Epithelial cell of esophagus (primary cell): ENCODE data around the gene ELAVL1.
"Not testable (repeated sequence)": the region's sequence is repeated elsewhere in the genome, so short reads cannot be mapped to it uniquely, and the experiment has no call there.

Source experiments
- DNase-seq: peaks from one replicate; pipeline ENCODE4 v3.0.0; 2010; ENCODE audit warnings: low read depth
- H3K4me3 ChIP-seq: 2 replicates; pipeline ENCODE4 v1.5.1; 2011; ENCODE audit warnings: mild to moderate bottlenecking, low read length, control low read depth
- TF ChIP-seq, protein P1 (sequence below): IDR thresholded peaks from 2 replicates; pipeline ENCODE4 v1.5.1; 2011; ENCODE audit warnings: low read depth, mild to moderate bottlenecking, low read length, control low read depth, inconsistent platforms; ENCODE audit not compliant: insufficient read depth; ENCODE audit errors: missing control alignments

The ELAVL1 gene

GRCh38 chr19:7931221-7932061 is 74.0 kb downstream of the ELAVL1 start:
- TF ChIP-seq, protein P1, sequence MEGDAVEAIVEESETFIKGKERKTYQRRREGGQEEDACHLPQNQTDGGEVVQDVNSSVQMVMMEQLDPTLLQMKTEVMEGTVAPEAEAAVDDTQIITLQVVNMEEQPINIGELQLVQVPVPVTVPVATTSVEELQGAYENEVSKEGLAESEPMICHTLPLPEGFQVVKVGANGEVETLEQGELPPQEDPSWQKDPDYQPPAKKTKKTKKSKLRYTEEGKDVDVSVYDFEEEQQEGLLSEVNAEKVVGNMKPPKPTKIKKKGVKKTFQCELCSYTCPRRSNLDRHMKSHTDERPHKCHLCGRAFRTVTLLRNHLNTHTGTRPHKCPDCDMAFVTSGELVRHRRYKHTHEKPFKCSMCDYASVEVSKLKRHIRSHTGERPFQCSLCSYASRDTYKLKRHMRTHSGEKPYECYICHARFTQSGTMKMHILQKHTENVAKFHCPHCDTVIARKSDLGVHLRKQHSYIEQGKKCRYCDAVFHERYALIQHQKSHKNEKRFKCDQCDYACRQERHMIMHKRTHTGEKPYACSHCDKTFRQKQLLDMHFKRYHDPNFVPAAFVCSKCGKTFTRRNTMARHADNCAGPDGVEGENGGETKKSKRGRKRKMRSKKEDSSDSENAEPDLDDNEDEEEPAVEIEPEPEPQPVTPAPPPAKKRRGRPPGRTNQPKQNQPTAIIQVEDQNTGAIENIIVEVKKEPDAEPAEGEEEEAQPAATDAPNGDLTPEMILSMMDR: no peak
- H3K4me3 ChIP-seq: no peak overlapping the region
- no peak for DNase-seq

- no peak for DNase-seq
- TF ChIP-seq, protein P1: no peak
- no peak overlapping the region for H3K4me3 ChIP-seq
These were observed 74.7 kb downstream of the ELAVL1 start for GRCh38 chr19:7930765-7931164.

DNA sequence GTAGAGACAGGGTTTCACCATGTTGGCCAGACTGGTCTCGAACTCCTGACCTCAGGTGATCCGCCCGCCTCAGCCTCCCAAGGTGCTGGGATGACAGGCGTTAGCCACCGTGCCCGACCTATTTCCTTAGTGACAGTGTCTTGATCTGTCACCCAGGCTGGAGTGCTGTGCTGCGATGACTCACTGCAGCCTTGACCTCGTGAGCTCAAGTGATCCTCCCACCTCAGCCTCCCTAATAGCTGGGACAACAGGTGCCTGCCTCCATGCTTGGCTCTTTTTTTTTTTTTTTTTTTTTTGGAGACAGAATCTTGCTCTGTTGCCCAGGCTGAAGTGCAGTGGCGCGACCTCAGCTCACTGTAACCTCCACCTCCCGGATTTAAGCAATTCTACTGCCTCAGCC is 75.4 kb downstream of the ELAVL1 start:
- H3K4me3 ChIP-seq, DNase-seq: not testable (repeated sequence)

DNA sequence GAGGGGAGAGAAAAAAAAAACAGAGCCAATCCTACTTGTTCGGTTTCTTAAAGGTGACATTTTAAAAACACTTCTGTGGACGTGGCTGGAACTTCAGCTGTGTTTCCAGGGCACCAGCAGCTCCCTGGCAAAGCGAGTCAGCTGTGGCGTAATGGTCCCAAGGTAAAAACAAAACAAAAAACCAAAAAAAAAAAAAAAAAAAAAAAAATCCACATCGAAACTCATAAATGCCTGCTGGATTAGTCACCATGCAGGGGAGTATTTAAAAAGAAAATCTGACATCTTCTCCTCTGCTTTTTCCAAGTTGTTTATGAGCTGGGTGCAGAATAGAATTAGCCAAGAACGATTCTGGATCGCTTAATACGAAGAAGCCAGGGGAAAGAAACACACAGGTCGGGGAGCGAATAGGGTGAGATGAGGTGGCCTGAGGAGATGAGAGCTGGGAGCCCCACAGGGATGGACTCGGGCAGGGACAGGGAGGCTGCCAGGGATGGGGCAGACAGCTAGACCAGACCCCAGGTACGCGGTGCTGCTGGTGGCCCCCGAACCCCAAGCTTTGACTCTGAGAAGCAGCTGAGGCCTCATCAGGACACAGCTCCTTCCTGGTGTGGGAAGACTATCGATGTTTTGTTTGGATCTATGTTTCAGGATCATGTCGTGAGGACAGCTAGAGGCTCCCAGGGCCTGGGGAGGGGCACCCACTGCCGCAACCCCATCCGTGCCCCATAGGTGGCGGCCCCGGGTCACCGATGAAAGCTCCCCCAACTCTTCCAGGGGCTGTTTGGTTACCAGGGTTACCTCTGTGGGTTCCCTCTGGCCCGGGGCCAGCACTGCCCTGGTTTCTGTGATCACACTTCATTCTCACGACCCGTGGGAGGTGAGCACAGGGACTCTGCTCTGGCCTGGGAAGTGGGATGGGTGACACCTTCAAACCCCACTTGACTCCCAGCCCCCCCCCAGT is 76.4 kb downstream of the ELAVL1 start:
- H3K4me3 ChIP-seq: no peak overlapping the region
- TF ChIP-seq, protein P1: peak; percentile 44
- DNase-seq: peak; percentile 63

DNA sequence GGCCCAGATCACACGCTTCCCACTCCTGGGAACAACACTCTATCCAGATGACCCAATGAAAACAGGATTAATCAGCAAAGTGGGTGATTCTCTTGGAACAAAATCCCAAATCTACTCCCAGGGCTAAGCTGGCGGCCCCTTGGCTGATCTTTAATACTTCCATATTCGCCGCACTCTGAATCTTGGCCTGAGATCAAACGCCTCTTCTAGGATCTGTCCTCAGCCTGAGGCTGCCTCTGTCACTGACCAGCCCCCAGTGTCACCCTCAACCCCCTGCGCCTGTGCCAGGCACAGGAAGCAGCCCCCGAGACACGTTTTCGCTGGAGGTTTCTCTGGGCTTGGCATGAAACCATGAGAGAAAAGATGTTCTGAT is 77.1 kb downstream of the ELAVL1 start:
- DNase-seq: no peak
- H3K4me3 ChIP-seq: no peak overlapping the region

GRCh38 chr19:7927605-7928333 is 77.7 kb downstream of the ELAVL1 start:
- no peak overlapping the region for H3K4me3 ChIP-seq
- DNase-seq: no peak
- TF ChIP-seq, protein P1: no peak

More for the DNA sequence above, 77.1 kb downstream of the ELAVL1 start:
- TF ChIP-seq, protein P1: no peak
